HG03045 (cell line): ENCODE measurements around the gene WDFY4.

Experiments
- ATAC-seq: cut with Tn5 transposase; IDR thresholded peaks from one replicate; pipeline ENCODE4 v1.9.1; 2021; ENCODE audit warnings: mild to moderate bottlenecking, moderate library complexity; ENCODE audit not compliant: unreplicated experiment

Gene WDFY4

GRCh38 chr10:48807791-48808470, 123.3 kb downstream of the WDFY4 start:
- no peak for ATAC-seq

- ATAC-seq, result no peak
Measured at GRCh38 chr10:48809261-48809660, 124.6 kb downstream of the WDFY4 start.

- no peak for ATAC-seq
Measured at GRCh38 chr10:48811461-48811860, 126.8 kb downstream of the WDFY4 start.

- ATAC-seq, result no peak
Measured at GRCh38 chr10:48811917-48812316, 127.2 kb downstream of the WDFY4 start.

- ATAC-seq, result no peak
Measured at GRCh38 chr10:48813291-48813690, 128.6 kb downstream of the WDFY4 start.

- no peak for ATAC-seq
Measured at GRCh38 chr10:48813825-48814224, 129.2 kb downstream of the WDFY4 start.

- no peak for ATAC-seq
Measured at GRCh38 chr10:48814933-48815332, 130.3 kb downstream of the WDFY4 start.

- ATAC-seq, result no peak
Measured at GRCh38 chr10:48817141-48817540, 132.5 kb downstream of the WDFY4 start.

GRCh38 chr10:48818081-48818480, 133.4 kb downstream of the WDFY4 start:
- ATAC-seq, result no peak

GRCh38 chr10:48818861-48819520, 134.3 kb downstream of the WDFY4 start:
- ATAC-seq, result no peak

- no peak for ATAC-seq
Measured at GRCh38 chr10:48819783-48820182, 135.1 kb downstream of the WDFY4 start.

- ATAC-seq, result no peak
Measured at GRCh38 chr10:48820231-48820630, 135.6 kb downstream of the WDFY4 start.

- ATAC-seq, result no peak
Measured at GRCh38 chr10:48820699-48821098, 136.0 kb downstream of the WDFY4 start.

GRCh38 chr10:48821111-48821510, 136.4 kb downstream of the WDFY4 start:
- no peak for ATAC-seq

- ATAC-seq, result no peak
Measured at GRCh38 chr10:48821692-48822091, 137.0 kb downstream of the WDFY4 start.

- no peak for ATAC-seq
Measured at GRCh38 chr10:48833674-48834073, 149.0 kb downstream of the WDFY4 start.

GRCh38 chr10:48834189-48834965, 149.7 kb downstream of the WDFY4 start:
- no peak for ATAC-seq

GRCh38 chr10:48835781-48836180, 151.1 kb downstream of the WDFY4 start:
- no peak for ATAC-seq

- ATAC-seq, result no peak
Measured at GRCh38 chr10:48836605-48837004, 151.9 kb downstream of the WDFY4 start.

GRCh38 chr10:48838834-48839233, 154.2 kb downstream of the WDFY4 start:
- no peak for ATAC-seq

- ATAC-seq, result no peak
Measured at GRCh38 chr10:48839809-48840679, 155.4 kb downstream of the WDFY4 start.
